ENCODE measurements around the gene PROP1. TPM values are rescaled to one million over a fixed set of nuclear protein-coding genes. Genes with fewer than 3 reads are reported as not detected.

PROP1 gene
- total RNA-seq, 1 donor from 2014 or later = not detected

DNA sequence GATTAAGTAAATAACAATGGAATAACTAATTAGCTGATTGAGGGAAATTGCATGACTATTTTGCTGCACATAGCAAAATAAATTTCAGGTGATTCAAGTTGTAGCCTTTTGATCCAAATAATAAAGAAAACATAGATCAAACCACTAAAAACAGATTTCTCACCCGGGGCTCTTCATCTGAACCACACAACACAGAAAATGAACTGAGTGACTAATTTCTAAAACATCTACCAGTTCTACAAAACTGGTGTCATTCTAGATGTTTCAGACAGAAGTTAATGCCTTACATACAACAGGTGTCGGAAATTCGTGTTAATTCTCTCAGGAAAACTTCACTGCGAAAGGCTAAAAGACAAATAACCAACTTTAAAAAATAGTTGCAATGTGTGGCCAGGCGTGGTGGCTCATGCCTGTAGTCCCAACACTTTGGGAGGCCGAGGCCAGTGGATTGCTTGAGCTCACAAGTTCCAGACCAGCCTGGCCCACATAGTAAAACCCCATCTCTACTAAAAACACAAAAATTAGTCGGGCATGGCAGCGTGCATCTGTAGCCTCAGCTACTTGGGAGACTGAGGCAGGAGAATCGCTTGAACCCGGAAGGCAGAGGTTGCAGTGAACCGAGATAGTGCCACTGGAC lies 6.9 kb downstream of the PROP1 start:
- intact Hi-C loops (cut with DNase I) = no loop called here
- H3K9me3 ChIP-seq = no peaks in the 10 kb centered on the region
- peaks cover 4% of the 10 kb centered on the region for H3K27me3 ChIP-seq
- H3K36me3 ChIP-seq = no peaks in the 10 kb centered on the region
- H3K4me3 ChIP-seq = no peak overlapping the region
- DNase-seq (ENCODE audit: low spot score in 2 of 2) = no peak
- H3K27ac ChIP-seq = no peak overlapping the region
- H3K4me1 ChIP-seq = no peaks in the 10 kb centered on the region
- TF ChIP-seq, protein P1, sequence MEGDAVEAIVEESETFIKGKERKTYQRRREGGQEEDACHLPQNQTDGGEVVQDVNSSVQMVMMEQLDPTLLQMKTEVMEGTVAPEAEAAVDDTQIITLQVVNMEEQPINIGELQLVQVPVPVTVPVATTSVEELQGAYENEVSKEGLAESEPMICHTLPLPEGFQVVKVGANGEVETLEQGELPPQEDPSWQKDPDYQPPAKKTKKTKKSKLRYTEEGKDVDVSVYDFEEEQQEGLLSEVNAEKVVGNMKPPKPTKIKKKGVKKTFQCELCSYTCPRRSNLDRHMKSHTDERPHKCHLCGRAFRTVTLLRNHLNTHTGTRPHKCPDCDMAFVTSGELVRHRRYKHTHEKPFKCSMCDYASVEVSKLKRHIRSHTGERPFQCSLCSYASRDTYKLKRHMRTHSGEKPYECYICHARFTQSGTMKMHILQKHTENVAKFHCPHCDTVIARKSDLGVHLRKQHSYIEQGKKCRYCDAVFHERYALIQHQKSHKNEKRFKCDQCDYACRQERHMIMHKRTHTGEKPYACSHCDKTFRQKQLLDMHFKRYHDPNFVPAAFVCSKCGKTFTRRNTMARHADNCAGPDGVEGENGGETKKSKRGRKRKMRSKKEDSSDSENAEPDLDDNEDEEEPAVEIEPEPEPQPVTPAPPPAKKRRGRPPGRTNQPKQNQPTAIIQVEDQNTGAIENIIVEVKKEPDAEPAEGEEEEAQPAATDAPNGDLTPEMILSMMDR (IDR thresholded peaks at IDR 0.05) = no peak

DNA sequence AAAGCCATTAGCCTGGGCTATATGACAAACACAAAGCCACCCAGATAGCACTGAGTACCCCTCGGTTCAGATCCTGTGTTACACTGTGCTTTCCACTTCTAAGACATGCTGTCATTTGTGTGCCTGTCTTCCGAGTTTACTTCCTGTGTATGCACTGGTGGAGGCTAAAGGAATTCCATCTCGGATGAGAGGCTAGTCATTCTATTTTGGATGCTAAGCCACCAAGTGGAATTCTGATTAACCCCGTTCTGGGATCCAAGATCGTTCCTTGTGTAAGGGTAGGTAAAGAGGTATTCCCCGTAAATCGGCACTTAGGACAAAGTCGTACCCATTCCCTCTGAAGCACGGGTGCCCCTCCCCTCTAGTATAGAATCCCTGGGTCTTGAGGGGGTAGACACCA lies 8.7 kb downstream of the PROP1 start:
- intact Hi-C loops (cut with DNase I) = no loop called here
- DNase-seq (ENCODE audit: low spot score in 2 of 2) = no peak

DNA sequence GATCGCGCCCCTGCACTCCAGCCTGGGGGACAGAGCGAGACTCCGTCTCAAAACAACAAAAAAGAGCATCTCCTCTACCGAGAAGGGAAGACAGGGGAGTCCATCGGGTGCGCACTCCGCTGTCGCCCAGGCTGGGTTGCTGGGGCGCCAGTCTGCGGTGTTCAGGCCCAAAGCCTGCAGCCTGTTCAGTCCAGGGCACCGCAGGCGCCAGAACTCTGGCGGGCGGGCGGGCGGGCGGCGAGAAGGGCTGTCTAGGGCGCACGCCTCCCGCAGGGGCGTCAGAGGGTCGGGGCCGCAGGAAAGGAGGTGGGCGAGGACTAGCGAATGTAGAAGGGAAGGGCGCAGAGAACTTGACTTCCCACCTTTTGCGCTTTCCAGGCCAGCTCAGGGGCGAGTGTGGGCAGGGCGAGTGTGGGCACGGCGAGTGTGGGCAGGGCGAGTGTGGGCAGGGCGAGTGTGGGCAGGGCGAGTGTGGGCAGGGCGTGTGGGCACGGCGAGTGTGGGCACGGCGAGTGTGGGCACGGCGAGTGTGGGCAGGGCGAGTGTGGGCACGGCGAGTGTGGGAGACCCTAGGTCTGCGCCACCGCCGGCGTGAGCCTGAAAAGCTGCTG lies 10.5 kb downstream of the PROP1 start:
- no peaks in the 10 kb centered on the region for H3K9me3 ChIP-seq
- no peak overlapping the region for H3K27ac ChIP-seq
- DNase-seq (ENCODE audit: low spot score in 2 of 2) = no peak
- no peak overlapping the region for H3K4me3 ChIP-seq
- H3K27me3 ChIP-seq = peaks cover 4% of the 10 kb centered on the region
- H3K4me1 ChIP-seq = no peaks in the 10 kb centered on the region
- TF ChIP-seq, protein P1 (IDR thresholded peaks at IDR 0.05) = no peak
- no peaks in the 10 kb centered on the region for H3K36me3 ChIP-seq
- intact Hi-C loops (cut with DNase I) = no loop called here

More for the DNA sequence above, 8.7 kb downstream of the PROP1 start:
- Histone ChIP-seq H3K36me3 (no peaks in the 10 kb centered on the region), H3K9me3 (no peaks in the 10 kb centered on the region), H3K4me1 (no peaks in the 10 kb centered on the region), H3K27me3 (peaks cover 4% of the 10 kb centered on the region), H3K27ac (no peak overlapping the region), H3K4me3 (no peak overlapping the region)
- TF ChIP-seq, protein P1 (IDR thresholded peaks at IDR 0.05) = no peak

DNA sequence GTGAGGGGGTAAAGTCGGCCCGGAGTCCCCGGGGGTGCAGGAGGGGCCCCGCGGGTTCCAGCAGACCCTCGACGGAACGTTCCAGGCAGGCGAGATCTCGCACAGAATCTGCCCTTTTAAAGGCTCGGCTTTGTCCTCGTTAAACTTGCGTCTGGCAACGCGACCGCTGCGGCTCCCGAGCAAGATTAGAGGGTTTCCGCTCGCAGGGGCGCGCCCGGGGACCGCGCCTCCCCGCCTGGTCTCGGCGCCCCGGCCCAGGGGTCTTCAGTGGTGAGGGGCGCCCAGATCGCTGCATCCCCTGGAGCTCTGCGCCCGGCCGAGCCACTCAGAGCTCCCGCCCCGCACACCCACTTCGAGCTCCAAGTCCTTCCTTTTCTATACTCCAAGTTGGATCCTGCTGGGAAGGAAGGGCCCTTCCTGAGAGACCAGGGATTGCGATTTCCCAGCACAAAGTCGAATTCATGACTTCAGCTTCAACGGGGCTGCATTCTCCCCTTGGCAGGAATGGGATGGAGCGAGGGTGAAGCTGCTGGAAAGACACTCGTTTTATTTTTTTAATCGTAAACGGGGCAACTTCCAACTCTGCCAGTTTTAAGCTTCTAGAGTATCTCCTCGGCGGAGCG lies 11.3 kb downstream of the PROP1 start:
- Histone ChIP-seq H3K9me3 (no peaks in the 10 kb centered on the region), H3K4me3 (no peak overlapping the region), H3K27me3 (peaks cover 4% of the 10 kb centered on the region), H3K36me3 (no peaks in the 10 kb centered on the region), H3K4me1 (no peaks in the 10 kb centered on the region), H3K27ac (no peak overlapping the region)
- intact Hi-C loops (cut with DNase I) = no loop called here
- DNase-seq (ENCODE audit: low spot score in 2 of 2) = no peak
- TF ChIP-seq, protein P1 (IDR thresholded peaks at IDR 0.05) = no peak

DNA sequence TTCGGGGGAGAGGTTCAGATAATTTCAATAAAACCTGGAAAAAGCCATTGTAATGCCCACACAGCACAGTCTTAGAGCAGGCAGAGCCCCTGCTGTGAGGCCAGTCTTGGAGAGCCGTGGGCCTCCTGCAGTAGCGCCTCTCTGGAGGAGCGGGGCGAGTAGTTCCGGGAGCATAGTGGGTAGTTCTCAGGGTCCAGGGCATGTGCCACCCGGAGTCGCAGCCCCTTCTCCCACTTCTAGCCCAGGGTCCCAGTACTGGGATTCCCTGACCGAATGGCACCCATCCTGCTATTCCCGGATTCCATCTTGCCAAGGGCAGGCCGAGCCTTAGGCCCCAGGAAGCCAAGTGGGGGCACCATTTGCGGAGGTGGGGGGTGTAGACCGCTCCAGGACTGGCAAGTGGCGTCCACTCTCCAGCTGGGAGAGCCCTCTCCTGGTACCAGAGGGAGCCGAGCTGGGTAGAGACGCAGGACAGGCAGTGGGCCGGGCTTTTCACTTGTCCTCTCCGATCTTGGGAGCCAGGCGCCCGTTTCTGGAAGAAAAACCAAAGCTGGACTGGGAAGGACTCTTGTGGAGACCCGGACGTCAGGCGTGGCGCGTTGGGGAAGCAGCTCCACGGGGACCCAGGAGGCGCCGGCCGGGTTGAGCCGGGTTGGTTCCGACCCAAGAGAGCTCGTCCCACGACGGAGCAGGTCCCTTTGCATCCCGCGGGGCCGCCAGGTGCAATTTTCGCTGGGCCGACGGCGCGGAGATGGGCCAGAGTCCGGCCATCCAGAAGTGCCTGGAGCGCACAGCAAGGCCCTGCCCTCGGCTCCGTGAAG lies 12.1 kb downstream of the PROP1 start:
- Histone ChIP-seq H3K27me3 (peaks cover 4% of the 10 kb centered on the region), H3K4me3 (no peak overlapping the region), H3K4me1 (no peaks in the 10 kb centered on the region), H3K27ac (no peak overlapping the region), H3K36me3 (no peaks in the 10 kb centered on the region), H3K9me3 (no peaks in the 10 kb centered on the region)
- intact Hi-C loops (cut with DNase I) = no loop called here
- DNase-seq (ENCODE audit: low spot score in 2 of 2) = no peak
- TF ChIP-seq, protein P1 (IDR thresholded peaks at IDR 0.05) = no peak
